Fibroblast of skin of left biceps (primary cell): ENCODE measurements around the gene MYL6.

ENCODE experiments used
- DNase-seq, 2 experiments: peaks; one replicate each; pipeline ENCODE4 v3.0.0-alpha.2; 2013; ENCODE audit warnings: low read depth in 2 of 2

MYL6 gene

GRCh38 chr12:56129206-56129941 is 28.8 kb upstream of the MYL6 start:
- no peak for DNase-seq

GRCh38 chr12:56129942-56130495 is 28.1 kb upstream of the MYL6 start:
- no peak for DNase-seq

- no peak for DNase-seq
Observed at GRCh38 chr12:56130876-56131275, 27.3 kb upstream of the MYL6 start.

- no peak for DNase-seq
Observed at GRCh38 chr12:56134897-56135296, 23.3 kb upstream of the MYL6 start.

GRCh38 chr12:56137853-56138571 is 20.1 kb upstream of the MYL6 start:
- DNase-seq: no peak

GRCh38 chr12:56141946-56142784 is 16.0 kb upstream of the MYL6 start:
- no peak for DNase-seq

- no peak for DNase-seq
Observed at GRCh38 chr12:56143217-56143616, 14.9 kb upstream of the MYL6 start.

GRCh38 chr12:56143870-56144269 is 14.3 kb upstream of the MYL6 start:
- no peak for DNase-seq

- DNase-seq: no peak
Observed at GRCh38 chr12:56145217-56145616, 12.9 kb upstream of the MYL6 start.

- DNase-seq: no peak
Observed at GRCh38 chr12:56146492-56147460, 11.4 kb upstream of the MYL6 start.

GRCh38 chr12:56150563-56150962 is 7.6 kb upstream of the MYL6 start:
- no peak for DNase-seq

GRCh38 chr12:56151672-56152131 is 6.5 kb upstream of the MYL6 start:
- no peak for DNase-seq

- peak; percentile 64 to 73 for DNase-seq
Observed at GRCh38 chr12:56152132-56152755, 5.9 kb upstream of the MYL6 start, which contains the start of gene MYL6B. Gene MYL6B (plus strand): TSS chr12:56152587. CDS start chr12:56153919, 1,332 bp downstream.

- DNase-seq: no peak
Observed at GRCh38 chr12:56152756-56153677, 5.1 kb upstream of the MYL6 start.

- no peak for DNase-seq
Observed at GRCh38 chr12:56153678-56154065, 4.5 kb upstream of the MYL6 start.

- DNase-seq: no peak
Observed at GRCh38 chr12:56154246-56154771, 3.9 kb upstream of the MYL6 start.

- no peak for DNase-seq
Observed at GRCh38 chr12:56154818-56155217, 3.3 kb upstream of the MYL6 start.

- no peak for DNase-seq
Observed at GRCh38 chr12:56155256-56155845, 2.8 kb upstream of the MYL6 start.
